Activated CD8-positive, alpha-beta memory T cell treated with anti-CD3 and anti-CD28 coated beads, Interleukin-2, amount 10 ng/mL, durations not matched to agents 7 days and 5 days (primary cell): ENCODE data around the gene RPS3. TPM values are rescaled to one million over a fixed set of nuclear protein-coding genes. Genes with fewer than 3 reads are reported as not detected.
A peak's percentile ranks its signal among the peaks of the same experiment; 100 is the strongest.
"Not testable (repeated sequence)": the region's sequence is repeated elsewhere in the genome, so short reads cannot be mapped to it uniquely, and the experiment has no call there.

ENCODE experiments used
- ATAC-seq: fragments of 150-1000 bp; cut with Tn5 transposase; one replicate; pipeline ENCODE4 v1.10.0; 2021; ENCODE audit warnings: moderate library complexity
- CTCF ChIA-PET: fragments of 350-600 bp; sonication (Branson Sonifier 250); formaldehyde crosslinking; loops from one replicate; lab custom pipeline; 2021; ENCODE audit warnings: antibody characterized with exemption; lab: Charles Lee
- DNase-seq: peaks from one replicate; pipeline ENCODE4 v3.0.0-alpha.2; 2020
- H3K27ac Mint-ChIP-seq: one replicate; pipeline ENCODE4 v1.8.0; 2021; ENCODE audit warnings: mild to moderate bottlenecking, mixed read lengths
- H3K27me3 Mint-ChIP-seq: one replicate; pipeline ENCODE4 v1.8.0; 2021; ENCODE audit warnings: mixed read lengths
- H3K36me3 Mint-ChIP-seq: one replicate; pipeline ENCODE4 v1.8.0; 2021; ENCODE audit warnings: mild to moderate bottlenecking, mixed read lengths
- H3K4me1 Mint-ChIP-seq: one replicate; pipeline ENCODE4 v1.8.0; 2021; ENCODE audit warnings: mixed read lengths
- H3K4me3 Mint-ChIP-seq: one replicate; pipeline ENCODE4 v1.8.0; 2021; ENCODE audit warnings: mild to moderate bottlenecking, moderate library complexity, mixed read lengths
- H3K9me3 Mint-ChIP-seq: one replicate; pipeline ENCODE4 v1.8.0; 2022; ENCODE audit warnings: low read depth, mixed read lengths
- total RNA-seq, 2 experiments: library from RNA; stranded (reverse); gene quantifications; one replicate each; pipeline ENCODE4 v1.2.3, GENCODE V29; 2021

The RPS3 gene
- total RNA-seq, result 1,000 to 10,000 TPM; 2,848 to 3,262 TPM

- Mint-ChIP-seq H3K27ac (peak within 1 kb of the TSS; percentile 99), H3K27me3 (peaks cover 4% of the 10 kb centered on the region), H3K4me1 (peaks cover 40% of the 10 kb centered on the region), H3K36me3 (peaks cover 50% of the 10 kb centered on the region), H3K9me3 (no peaks in the 10 kb centered on the region), H3K4me3 (peak within 1 kb of the TSS; percentile 98)
- ATAC-seq, result peak; percentile 89
- peak; percentile 94 for DNase-seq
- CTCF ChIA-PET, result interaction anchor here (0.9 to 4.2 kb wide), 8 partner anchors 8 to 131 kb away, joined by 3 to 17 read pairs (median 6); partner anchors contain the start of gene GDPD5
Measured at GRCh38 chr11:75399344-75400145, at the start of gene RPS3. Gene RPS3, plus strand, starts transcription at chr11:75399518. Its CDS starts 30 bp downstream, at chr11:75399548.

GRCh38 chr11:75349521-75350116, 49.7 kb upstream of the RPS3 start:
- Mint-ChIP-seq H3K4me3 (no peak overlapping the region), H3K9me3 (no peaks in the 10 kb centered on the region), H3K4me1 (peaks cover 65% of the 10 kb centered on the region), H3K27me3 (no peaks in the 10 kb centered on the region), H3K27ac (peak overlapping the region; percentile 45), H3K36me3 (no peaks in the 10 kb centered on the region)
- no peak for DNase-seq
- no peak for ATAC-seq
- CTCF ChIA-PET, result interaction anchor here (0.8 to 4.5 kb wide), 6 partner anchors 8 to 70 kb away, joined by 3 to 51 read pairs (median 10); no protein-coding TSS in a partner anchor

GRCh38 chr11:75350122-75350742, 49.1 kb upstream of the RPS3 start:
- H3K4me3 Mint-ChIP-seq, result peak overlapping the region; percentile 74
- H3K9me3 Mint-ChIP-seq, result no peaks in the 10 kb centered on the region
- no peaks in the 10 kb centered on the region for H3K27me3 Mint-ChIP-seq
- DNase-seq (no peak), ATAC-seq (no peak)
- peak overlapping the region; percentile 76 for H3K27ac Mint-ChIP-seq
- CTCF ChIA-PET, result interaction anchor here (0.8 to 4.5 kb wide), 7 partner anchors 9 to 75 kb away, joined by 3 to 51 read pairs (median 7); no protein-coding TSS in a partner anchor
- H3K36me3 Mint-ChIP-seq, result no peaks in the 10 kb centered on the region
- H3K4me1 Mint-ChIP-seq, result peaks cover 59% of the 10 kb centered on the region

DNA sequence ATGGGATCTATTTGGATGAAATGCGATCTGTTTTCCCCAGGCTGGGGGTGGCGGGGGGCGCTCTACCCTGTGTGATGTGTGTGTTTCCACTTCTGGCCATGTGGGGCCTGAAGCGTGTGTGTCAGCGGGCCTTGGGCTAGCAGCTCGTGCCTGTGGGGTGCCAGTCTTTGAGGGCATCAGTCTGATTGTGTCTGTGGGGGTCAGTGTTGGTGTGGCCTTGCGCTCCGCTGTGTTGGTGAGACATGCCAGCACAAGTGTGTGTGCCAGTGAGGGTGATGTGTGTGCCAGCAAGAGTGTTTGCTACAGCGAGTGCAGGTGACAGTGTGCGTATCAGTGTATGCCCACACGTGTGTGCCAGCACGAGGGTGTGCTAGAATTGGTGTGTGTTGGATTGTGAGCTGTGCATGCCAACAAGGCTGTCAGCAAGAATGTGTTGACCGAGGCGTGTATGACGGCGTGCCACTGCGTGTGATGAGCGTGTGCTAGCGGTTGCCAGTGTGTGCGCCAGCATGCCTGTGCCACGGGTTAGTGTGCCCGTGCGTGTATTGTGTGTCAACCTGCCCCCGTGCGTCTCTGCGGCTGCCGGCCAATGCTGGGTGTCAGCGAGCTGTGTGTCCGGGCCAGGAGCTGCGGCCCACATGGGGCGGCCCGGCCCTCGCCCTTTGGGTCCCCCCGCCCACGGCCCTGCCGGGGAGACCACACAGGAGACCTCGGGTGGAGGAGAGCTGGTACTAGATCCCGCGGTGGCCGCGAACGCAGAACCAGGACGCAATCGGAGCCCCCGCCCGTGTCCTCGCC, 48.4 kb upstream of the RPS3 start:
- Mint-ChIP-seq H3K4me1 (peaks cover 54% of the 10 kb centered on the region), H3K4me3 (peak overlapping the region; percentile 74), H3K27me3 (no peaks in the 10 kb centered on the region), H3K27ac (peak overlapping the region; percentile 76), H3K9me3 (no peaks in the 10 kb centered on the region), H3K36me3 (no peaks in the 10 kb centered on the region)
- ATAC-seq, result peak; percentile 18
- CTCF ChIA-PET, result interaction anchor here (0.6 to 4.5 kb wide), 9 partner anchors 10 to 76 kb away, joined by 3 to 51 read pairs (median 7); no protein-coding TSS in a partner anchor
- peak; percentile 48 for DNase-seq

GRCh38 chr11:75351541-75351790, 47.9 kb upstream of the RPS3 start, which contains the start of gene ARRB1:
Gene ARRB1, minus strand, starts transcription at chr11:75351661. Its CDS starts 54 bp downstream, at chr11:75351607.
- Mint-ChIP-seq H3K4me1 (peaks cover 49% of the 10 kb centered on the region), H3K27ac (peak within 1 kb of the TSS; percentile 86), H3K4me3 (peak within 1 kb of the TSS; percentile 74), H3K27me3 (no peaks in the 10 kb centered on the region), H3K9me3 (no peaks in the 10 kb centered on the region), H3K36me3 (no peaks in the 10 kb centered on the region)
- CTCF ChIA-PET, result interaction anchor here (1.2 to 4.5 kb wide), 8 partner anchors 10 to 76 kb away, joined by 4 to 51 read pairs (median 14); no protein-coding TSS in a partner anchor
- DNase-seq (no peak), ATAC-seq (no peak)

DNA sequence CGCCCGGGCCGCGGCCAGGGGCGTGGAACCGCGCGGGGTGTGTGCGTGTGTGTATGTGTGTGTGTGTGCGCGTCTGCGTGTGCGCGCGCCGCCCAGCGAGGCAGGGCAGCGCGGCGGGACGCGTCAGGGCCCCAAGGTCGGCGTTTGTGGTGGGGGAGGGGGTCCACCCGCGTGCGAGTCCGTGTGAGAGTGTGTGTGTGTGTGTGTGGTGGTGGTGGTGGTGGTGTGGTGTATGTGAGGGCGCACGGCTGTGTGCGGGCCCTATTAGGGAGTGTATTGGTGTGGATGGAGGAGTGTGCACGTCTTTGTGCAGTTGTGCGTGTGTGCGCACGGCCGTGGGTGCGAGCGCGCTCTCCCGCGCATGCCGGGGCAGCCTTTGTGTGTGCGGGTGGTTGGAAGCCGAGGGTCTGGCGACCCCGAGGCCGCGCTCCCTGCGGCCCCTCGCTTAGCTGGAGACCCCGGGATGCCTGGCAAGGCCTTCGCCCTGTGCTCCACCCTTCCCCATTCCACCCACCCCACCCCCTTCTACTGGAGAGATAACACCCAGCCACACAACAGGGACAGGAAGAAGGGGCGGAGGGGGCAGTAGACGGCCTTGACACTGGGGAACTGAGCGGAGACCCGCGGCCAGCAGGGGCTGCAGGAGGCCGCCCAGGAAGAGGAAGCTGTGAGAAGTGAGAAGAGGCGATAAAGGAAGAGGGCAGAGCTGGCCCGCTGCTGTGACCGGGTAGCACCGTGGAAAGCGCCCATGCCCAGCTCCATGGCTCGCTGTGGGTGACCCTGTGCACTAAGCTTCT, 47.3 kb upstream of the RPS3 start:
- DNase-seq, result peak; percentile 76
- H3K27ac Mint-ChIP-seq, result peak overlapping the region; percentile 86
- CTCF ChIA-PET, result interaction anchor here (0.6 to 4.5 kb wide), 16 partner anchors 10 to 124 kb away, joined by 3 to 51 read pairs (median 7); no protein-coding TSS in a partner anchor
- no peaks in the 10 kb centered on the region for H3K36me3 Mint-ChIP-seq
- H3K27me3 Mint-ChIP-seq, result no peaks in the 10 kb centered on the region
- peak; percentile 72 for ATAC-seq
- H3K4me3 Mint-ChIP-seq, result peak overlapping the region; percentile 74
- H3K9me3 Mint-ChIP-seq, result no peaks in the 10 kb centered on the region
- H3K4me1 Mint-ChIP-seq, result peaks cover 48% of the 10 kb centered on the region

- peak overlapping the region; percentile 86 for H3K27ac Mint-ChIP-seq
- no peaks in the 10 kb centered on the region for H3K9me3 Mint-ChIP-seq
- no peak for DNase-seq
- ATAC-seq, result no peak
- no peaks in the 10 kb centered on the region for H3K36me3 Mint-ChIP-seq
- H3K4me3 Mint-ChIP-seq, result peak overlapping the region; percentile 74
- H3K4me1 Mint-ChIP-seq, result peaks cover 44% of the 10 kb centered on the region
- CTCF ChIA-PET, result interaction anchor here (0.6 to 4.5 kb wide), 14 partner anchors 10 to 123 kb away, joined by 3 to 51 read pairs (median 6); no protein-coding TSS in a partner anchor
- no peaks in the 10 kb centered on the region for H3K27me3 Mint-ChIP-seq
Measured at GRCh38 chr11:75352588-75353206, 46.6 kb upstream of the RPS3 start.

- ATAC-seq (no peak), DNase-seq (no peak)
- Mint-ChIP-seq H3K9me3 (no peaks in the 10 kb centered on the region), H3K27me3 (peaks cover 2% of the 10 kb centered on the region), H3K4me3 (no peak overlapping the region), H3K27ac (no peak overlapping the region), H3K36me3 (no peaks in the 10 kb centered on the region), H3K4me1 (peaks cover 26% of the 10 kb centered on the region)
- CTCF ChIA-PET, result interaction anchor here (0.8 to 1.8 kb wide), 7 partner anchors 9 to 75 kb away, joined by 3 to 4 read pairs (median 4); no protein-coding TSS in a partner anchor
Measured at GRCh38 chr11:75355051-75355450, 44.3 kb upstream of the RPS3 start.

DNA sequence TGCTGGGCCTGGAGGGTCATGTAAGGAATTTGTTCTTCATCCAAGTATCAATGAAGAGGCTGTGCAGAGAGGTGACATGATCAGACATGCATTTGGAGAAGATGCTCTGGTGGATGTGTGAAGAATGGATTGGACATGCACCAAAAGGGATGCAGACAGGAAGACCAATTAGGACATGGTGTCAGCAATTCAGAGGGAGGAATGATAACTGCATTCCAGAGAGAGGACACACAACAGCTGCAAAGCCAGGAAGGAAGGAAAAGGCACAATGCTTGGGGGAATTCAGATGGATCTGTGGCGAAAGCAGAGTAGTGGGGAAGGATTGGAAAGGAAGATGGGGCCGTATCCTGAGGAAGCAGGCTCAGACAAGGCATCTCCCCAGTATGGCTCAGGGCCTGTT, 42.7 kb upstream of the RPS3 start:
- Mint-ChIP-seq H3K27ac (no peak overlapping the region), H3K36me3 (no peaks in the 10 kb centered on the region), H3K9me3 (no peaks in the 10 kb centered on the region), H3K27me3 (peaks cover 2% of the 10 kb centered on the region), H3K4me3 (no peak overlapping the region), H3K4me1 (peaks cover 17% of the 10 kb centered on the region)
- CTCF ChIA-PET, result interaction anchor here (1.2 to 1.8 kb wide), 3 partner anchors 27 to 32 kb away, joined by 3 to 4 read pairs (median 4); no protein-coding TSS in a partner anchor
- no peak for DNase-seq
- ATAC-seq, result no peak

- CTCF ChIA-PET, result interaction anchor here (0.9 to 2.2 kb wide), 6 partner anchors 10 to 22 kb away, joined by 3 to 14 read pairs (median 4); no protein-coding TSS in a partner anchor
- not testable (repeated sequence) for H3K36me3 Mint-ChIP-seq, H3K9me3 Mint-ChIP-seq, H3K27ac Mint-ChIP-seq, DNase-seq, H3K4me1 Mint-ChIP-seq, H3K4me3 Mint-ChIP-seq, H3K27me3 Mint-ChIP-seq, ATAC-seq
Measured at GRCh38 chr11:75362285-75362684, 37.0 kb upstream of the RPS3 start.

DNA sequence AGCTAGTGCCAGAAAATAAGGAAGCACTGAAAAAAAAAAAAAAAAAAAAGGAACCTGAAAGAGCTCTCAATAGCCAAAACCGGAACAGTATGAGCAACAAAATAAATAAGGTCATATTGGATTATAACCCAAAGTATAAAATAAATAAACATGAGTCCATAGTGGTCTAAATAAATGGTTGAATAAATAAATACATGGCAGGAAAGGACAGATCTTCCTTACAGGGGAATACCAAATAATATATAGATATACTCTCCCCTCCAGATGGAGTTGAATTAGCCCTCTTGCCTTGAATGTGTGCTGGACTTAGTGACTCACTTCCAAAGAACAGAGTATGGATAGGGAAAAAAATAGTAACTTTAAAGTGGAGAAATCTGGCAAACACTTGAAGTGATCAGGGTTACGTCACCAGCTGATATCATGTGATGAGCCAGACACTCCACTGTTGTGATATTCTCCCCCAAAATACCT, 33.6 kb upstream of the RPS3 start:
- Mint-ChIP-seq H3K27ac (no peak overlapping the region), H3K27me3 (no peaks in the 10 kb centered on the region), H3K36me3 (peaks cover 16% of the 10 kb centered on the region), H3K9me3 (no peaks in the 10 kb centered on the region), H3K4me1 (peaks cover 25% of the 10 kb centered on the region), H3K4me3 (no peak overlapping the region)
- CTCF ChIA-PET, result no interaction called here
- ATAC-seq, result no peak
- no peak for DNase-seq
